ENCODE measurements around the gene MS4A10. TPM values are rescaled to one million over a fixed set of nuclear protein-coding genes. Genes with fewer than 3 reads are reported as not detected.

The MS4A10 gene
- total RNA-seq, 6 experiments from 2014 or later = not detected

DNA sequence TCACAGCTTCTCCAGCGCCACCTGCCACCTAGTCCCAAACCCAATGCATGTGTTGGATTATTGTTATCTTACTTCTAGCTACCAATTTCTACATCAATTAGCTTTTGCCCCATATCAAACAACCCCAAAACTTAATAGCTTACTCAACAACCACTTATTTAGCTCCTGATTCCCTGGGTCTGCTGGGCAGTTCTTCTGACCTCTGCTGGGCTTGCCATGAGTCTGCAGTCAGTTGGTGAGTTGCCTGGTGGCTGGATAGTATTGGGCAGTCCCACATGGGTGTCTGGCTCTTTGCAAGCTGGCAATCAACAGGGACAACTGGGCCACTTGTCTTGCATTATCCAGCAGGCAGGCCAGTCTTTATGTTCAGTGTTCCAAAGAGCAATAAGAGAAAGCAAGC lies 42.1 kb upstream of the MS4A10 start:
- Histone ChIP-seq H3K36me3 (no peaks in the 10 kb centered on the region), H3K27ac (no peak overlapping the region), H3K4me3 (no peak overlapping the region), H3K4me1 (no peaks in the 10 kb centered on the region), H3K27me3 (no peaks in the 10 kb centered on the region), H3K9me3 (no peaks in the 10 kb centered on the region)
- DNase-seq (no peak), ATAC-seq (no peak)
- TF ChIP-seq, protein P1, sequence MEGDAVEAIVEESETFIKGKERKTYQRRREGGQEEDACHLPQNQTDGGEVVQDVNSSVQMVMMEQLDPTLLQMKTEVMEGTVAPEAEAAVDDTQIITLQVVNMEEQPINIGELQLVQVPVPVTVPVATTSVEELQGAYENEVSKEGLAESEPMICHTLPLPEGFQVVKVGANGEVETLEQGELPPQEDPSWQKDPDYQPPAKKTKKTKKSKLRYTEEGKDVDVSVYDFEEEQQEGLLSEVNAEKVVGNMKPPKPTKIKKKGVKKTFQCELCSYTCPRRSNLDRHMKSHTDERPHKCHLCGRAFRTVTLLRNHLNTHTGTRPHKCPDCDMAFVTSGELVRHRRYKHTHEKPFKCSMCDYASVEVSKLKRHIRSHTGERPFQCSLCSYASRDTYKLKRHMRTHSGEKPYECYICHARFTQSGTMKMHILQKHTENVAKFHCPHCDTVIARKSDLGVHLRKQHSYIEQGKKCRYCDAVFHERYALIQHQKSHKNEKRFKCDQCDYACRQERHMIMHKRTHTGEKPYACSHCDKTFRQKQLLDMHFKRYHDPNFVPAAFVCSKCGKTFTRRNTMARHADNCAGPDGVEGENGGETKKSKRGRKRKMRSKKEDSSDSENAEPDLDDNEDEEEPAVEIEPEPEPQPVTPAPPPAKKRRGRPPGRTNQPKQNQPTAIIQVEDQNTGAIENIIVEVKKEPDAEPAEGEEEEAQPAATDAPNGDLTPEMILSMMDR (IDR thresholded peaks at IDR 0.05) = no peak
- TF ChIP-seq POLR2A (IDR thresholded peaks at IDR 0.05) = no peak
- 21% methylated on average over 1 of the region's 1 CpG for WGBS (ENCODE audit: insufficient coverage, low coverage, low lambda C conversion rate, missing lambda C conversion rate)
- intact Hi-C loops (cut with DNase I) = no loop called here

DNA sequence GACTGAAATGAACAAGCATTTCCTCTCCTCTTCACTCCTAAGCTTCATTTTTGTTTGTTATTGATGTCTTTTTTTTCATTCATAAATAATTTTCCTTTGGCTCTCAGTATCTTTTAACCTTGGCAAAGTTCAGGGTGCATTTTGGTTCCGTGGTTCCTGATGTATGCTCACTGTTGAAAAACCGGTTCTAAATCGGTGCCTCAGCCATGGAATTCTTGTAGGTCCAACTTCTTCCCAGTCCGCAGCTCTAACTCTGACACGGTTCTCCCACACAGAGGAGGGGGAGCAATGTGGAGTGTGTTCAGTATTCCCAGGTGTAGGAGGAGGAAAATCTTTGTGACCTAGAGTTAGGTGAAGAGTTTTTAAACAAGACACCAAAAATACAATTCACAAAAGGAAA lies 41.0 kb upstream of the MS4A10 start:
- Histone ChIP-seq H3K4me1 (no peaks in the 10 kb centered on the region), H3K27me3 (no peaks in the 10 kb centered on the region), H3K27ac (no peak overlapping the region), H3K4me3 (no peak overlapping the region), H3K9me3 (no peaks in the 10 kb centered on the region), H3K36me3 (no peaks in the 10 kb centered on the region)
- DNase-seq = no peak
- intact Hi-C loops (cut with DNase I) = no loop called here
- no peak for ATAC-seq
- TF ChIP-seq, protein P1 (IDR thresholded peaks at IDR 0.05) = no peak
- no peak for TF ChIP-seq POLR2A (IDR thresholded peaks at IDR 0.05)
- 78% methylated on average over 5 of the region's 5 CpGs for WGBS (ENCODE audit: insufficient coverage, low coverage, low lambda C conversion rate, missing lambda C conversion rate)

DNA sequence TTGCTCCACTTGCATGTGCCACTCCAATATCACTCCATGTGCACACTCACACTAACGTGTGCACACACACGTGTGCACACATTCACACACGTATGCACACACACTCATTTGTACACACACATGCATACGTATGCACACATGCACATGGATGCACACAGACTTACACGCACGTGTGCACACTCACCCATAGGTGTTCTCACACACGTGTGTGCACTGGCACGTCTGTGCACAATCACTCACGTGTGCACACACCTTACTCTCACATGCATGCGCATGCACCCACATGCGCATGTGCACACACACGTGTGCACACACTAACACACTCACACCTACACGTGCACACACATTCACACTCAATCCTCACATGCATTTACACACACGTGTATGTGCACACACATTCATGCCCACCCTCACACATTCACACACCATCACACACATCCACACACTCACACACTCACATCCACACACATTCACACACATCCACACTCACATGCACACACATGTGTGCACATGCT lies 37.7 kb upstream of the MS4A10 start:
- 80% methylated on average over 14 of the region's 14 CpGs for WGBS (ENCODE audit: insufficient coverage, low coverage, low lambda C conversion rate, missing lambda C conversion rate)
- Histone ChIP-seq H3K27ac (no peak overlapping the region), H3K9me3 (no peaks in the 10 kb centered on the region), H3K27me3 (no peaks in the 10 kb centered on the region), H3K4me1 (no peaks in the 10 kb centered on the region), H3K36me3 (no peaks in the 10 kb centered on the region), H3K4me3 (no peak overlapping the region)
- intact Hi-C loops (cut with DNase I) = no loop called here
- ATAC-seq (no peak), DNase-seq (no peak)
- TF ChIP-seq, protein P1 (IDR thresholded peaks at IDR 0.05) = no peak
- TF ChIP-seq POLR2A (IDR thresholded peaks at IDR 0.05) = no peak

GRCh38 chr11:60748225-60748624 lies 36.9 kb upstream of the MS4A10 start:
- WGBS (ENCODE audit: insufficient coverage, low coverage, low lambda C conversion rate, missing lambda C conversion rate) = 82% methylated on average over 3 of the region's 17 CpGs
- DNase-seq (no peak), ATAC-seq (no peak)
- TF ChIP-seq, protein P1 (IDR thresholded peaks at IDR 0.05) = no peak
- TF ChIP-seq POLR2A (IDR thresholded peaks at IDR 0.05) = no peak
- no peak overlapping the region for H3K4me3 ChIP-seq
- no peaks in the 10 kb centered on the region for H3K36me3 ChIP-seq
- no peaks in the 10 kb centered on the region for H3K4me1 ChIP-seq
- H3K27ac ChIP-seq = no peak overlapping the region
- H3K9me3 ChIP-seq = no peaks in the 10 kb centered on the region
- intact Hi-C loops (cut with DNase I) = no loop called here
- no peaks in the 10 kb centered on the region for H3K27me3 ChIP-seq

GRCh38 chr11:60748821-60749220 lies 36.3 kb upstream of the MS4A10 start:
- intact Hi-C loops (cut with DNase I) = no loop called here
- no peak for DNase-seq
- ATAC-seq = no peak

More at GRCh38 chr11:60748821-60749220, 36.3 kb upstream of the MS4A10 start:
- no peak for TF ChIP-seq POLR2A (IDR thresholded peaks at IDR 0.05)
- TF ChIP-seq, protein P1 (IDR thresholded peaks at IDR 0.05) = no peak
- 57% methylated on average over 7 of the region's 8 CpGs for WGBS (ENCODE audit: insufficient coverage, low coverage, low lambda C conversion rate, missing lambda C conversion rate)
- Histone ChIP-seq H3K4me3 (no peak overlapping the region), H3K36me3 (no peaks in the 10 kb centered on the region), H3K27ac (no peak overlapping the region), H3K27me3 (no peaks in the 10 kb centered on the region), H3K9me3 (no peaks in the 10 kb centered on the region), H3K4me1 (no peaks in the 10 kb centered on the region)
